Measurements from ENCODE around the gene DPYD. TPM values are rescaled to one million over a fixed set of nuclear protein-coding genes. Genes with fewer than 3 reads are reported as not detected.

Gene DPYD
- total RNA-seq, 1 donor from 2014 or later: 12.6 TPM

DNA sequence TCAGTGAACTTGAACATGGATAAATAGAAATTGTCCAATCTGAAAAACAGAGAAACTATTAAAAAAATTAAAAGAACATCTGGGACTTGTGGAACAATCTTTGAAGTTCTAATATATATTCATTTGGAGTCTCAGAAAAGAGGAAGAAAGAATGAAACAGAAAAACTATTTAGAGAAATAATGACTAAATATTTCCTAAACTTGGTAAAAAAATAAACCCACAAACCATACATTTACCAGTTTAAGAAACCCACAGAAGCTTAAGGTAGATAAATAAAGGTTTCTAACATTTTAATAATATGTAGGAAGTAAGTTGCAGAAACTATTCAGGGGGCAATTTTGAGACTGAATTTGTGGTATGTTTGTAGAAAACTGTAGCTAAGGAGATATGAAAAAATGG lies 761.5 kb downstream of the DPYD start:
- no peak for ATAC-seq (ENCODE audit: low read depth)
- no peak overlapping the region for H3K27ac Mint-ChIP-seq
- intact Hi-C loops (cut with micrococcal nuclease): no loop called here
- peaks cover under 1% of the 10 kb centered on the region for H3K9me3 Mint-ChIP-seq
- TF ChIP-seq, protein P1, sequence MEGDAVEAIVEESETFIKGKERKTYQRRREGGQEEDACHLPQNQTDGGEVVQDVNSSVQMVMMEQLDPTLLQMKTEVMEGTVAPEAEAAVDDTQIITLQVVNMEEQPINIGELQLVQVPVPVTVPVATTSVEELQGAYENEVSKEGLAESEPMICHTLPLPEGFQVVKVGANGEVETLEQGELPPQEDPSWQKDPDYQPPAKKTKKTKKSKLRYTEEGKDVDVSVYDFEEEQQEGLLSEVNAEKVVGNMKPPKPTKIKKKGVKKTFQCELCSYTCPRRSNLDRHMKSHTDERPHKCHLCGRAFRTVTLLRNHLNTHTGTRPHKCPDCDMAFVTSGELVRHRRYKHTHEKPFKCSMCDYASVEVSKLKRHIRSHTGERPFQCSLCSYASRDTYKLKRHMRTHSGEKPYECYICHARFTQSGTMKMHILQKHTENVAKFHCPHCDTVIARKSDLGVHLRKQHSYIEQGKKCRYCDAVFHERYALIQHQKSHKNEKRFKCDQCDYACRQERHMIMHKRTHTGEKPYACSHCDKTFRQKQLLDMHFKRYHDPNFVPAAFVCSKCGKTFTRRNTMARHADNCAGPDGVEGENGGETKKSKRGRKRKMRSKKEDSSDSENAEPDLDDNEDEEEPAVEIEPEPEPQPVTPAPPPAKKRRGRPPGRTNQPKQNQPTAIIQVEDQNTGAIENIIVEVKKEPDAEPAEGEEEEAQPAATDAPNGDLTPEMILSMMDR (IDR thresholded peaks at IDR 0.05): no peak
- H3K27me3 Mint-ChIP-seq: no peaks in the 10 kb centered on the region
- ChIA-PET POLR2A (no interaction called here), CTCF (no interaction called here)
- DNase-seq: no peak
- H3K4me3 Mint-ChIP-seq: peak overlapping the region; percentile 8
- peaks cover 30% of the 10 kb centered on the region for H3K4me1 Mint-ChIP-seq
- peaks cover 3% of the 10 kb centered on the region for H3K36me3 Mint-ChIP-seq (ENCODE audit: low read depth)

DNA sequence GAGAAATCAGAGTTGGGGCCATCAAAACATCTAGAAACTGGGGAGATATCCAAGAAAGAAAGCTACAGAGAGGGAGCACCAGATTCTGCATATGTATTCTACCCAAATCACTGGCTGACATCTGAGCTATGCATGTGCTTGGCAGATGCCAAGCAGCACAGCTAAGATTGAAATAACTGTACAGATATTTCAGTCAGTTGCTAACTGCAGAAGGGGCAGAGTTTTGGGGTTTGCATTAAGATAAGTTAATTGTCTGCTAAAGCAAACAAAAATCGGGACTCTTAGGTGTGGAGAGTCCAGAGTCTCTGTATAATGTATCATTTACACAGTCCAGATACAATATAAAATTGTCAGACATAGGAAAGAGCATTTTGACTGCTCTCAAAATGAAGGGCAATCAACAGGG lies 762.1 kb downstream of the DPYD start:
- DNase-seq (no peak), ATAC-seq (ENCODE audit: low read depth) (no peak)
- Mint-ChIP-seq H3K9me3 (no peaks in the 10 kb centered on the region), H3K4me1 (peaks cover 24% of the 10 kb centered on the region), H3K27ac (no peak overlapping the region), H3K27me3 (no peaks in the 10 kb centered on the region), H3K36me3 (ENCODE audit: low read depth) (peaks cover 3% of the 10 kb centered on the region), H3K4me3 (no peak overlapping the region)
- intact Hi-C loops (cut with micrococcal nuclease): no loop called here
- TF ChIP-seq, protein P1 (IDR thresholded peaks at IDR 0.05): no peak
- CTCF ChIA-PET: no interaction called here
- POLR2A ChIA-PET: no interaction called here

DNA sequence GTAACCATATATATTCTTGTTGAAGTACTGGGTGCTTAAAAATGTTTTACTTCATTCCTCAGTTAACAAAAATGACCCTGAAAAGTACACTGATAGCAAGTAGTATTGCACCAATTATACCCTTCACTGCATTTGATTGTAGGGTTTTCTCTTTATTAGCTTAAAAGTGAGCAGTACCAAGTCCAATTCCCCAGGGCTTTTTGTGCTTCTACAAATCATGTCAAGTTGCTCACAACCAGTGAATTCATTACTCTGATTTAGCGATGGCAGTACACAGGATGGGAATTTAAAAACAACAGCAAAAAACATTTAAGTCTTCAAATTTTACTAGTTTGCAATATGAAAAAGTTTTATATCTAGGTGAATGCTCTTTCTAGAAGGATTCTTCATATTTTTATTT lies 762.8 kb downstream of the DPYD start:
- peaks cover 3% of the 10 kb centered on the region for H3K36me3 Mint-ChIP-seq (ENCODE audit: low read depth)
- TF ChIP-seq, protein P1 (IDR thresholded peaks at IDR 0.05): no peak
- CTCF ChIA-PET: no interaction called here

DNA sequence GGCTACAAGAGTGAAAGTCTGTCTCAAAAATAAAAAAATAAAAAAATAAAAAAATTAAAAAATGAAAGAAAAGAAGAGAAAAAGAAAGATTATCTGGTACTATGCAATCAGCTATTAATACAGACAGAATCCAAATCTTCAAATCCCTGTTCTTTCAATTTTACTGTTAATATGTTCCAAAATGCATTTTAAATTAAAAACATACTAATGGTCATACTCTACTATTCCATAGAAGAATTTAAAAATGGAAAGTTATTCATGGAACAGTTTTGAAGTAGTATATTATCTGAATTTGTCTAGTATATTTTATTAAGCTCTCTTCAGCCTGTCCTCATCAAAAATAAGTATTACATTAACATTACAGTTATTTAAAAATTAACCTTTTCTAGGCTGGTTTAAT lies 769.2 kb downstream of the DPYD start:
- DNase-seq: no peak
- ChIA-PET CTCF (no interaction called here), POLR2A (no interaction called here)
- Mint-ChIP-seq H3K9me3 (no peaks in the 10 kb centered on the region), H3K4me1 (no peaks in the 10 kb centered on the region), H3K36me3 (ENCODE audit: low read depth) (no peaks in the 10 kb centered on the region), H3K27me3 (no peaks in the 10 kb centered on the region), H3K4me3 (no peak overlapping the region), H3K27ac (no peak overlapping the region)
- no peak for ATAC-seq (ENCODE audit: low read depth)
- TF ChIP-seq, protein P1 (IDR thresholded peaks at IDR 0.05): no peak
- intact Hi-C loops (cut with micrococcal nuclease): no loop called here

More for the DNA sequence above, 762.8 kb downstream of the DPYD start:
- intact Hi-C loops (cut with micrococcal nuclease): no loop called here
- DNase-seq: no peak
- peaks cover 19% of the 10 kb centered on the region for H3K4me1 Mint-ChIP-seq
- no peaks in the 10 kb centered on the region for H3K27me3 Mint-ChIP-seq
- H3K4me3 Mint-ChIP-seq: no peak overlapping the region
- no peak for ATAC-seq (ENCODE audit: low read depth)
- no peaks in the 10 kb centered on the region for H3K9me3 Mint-ChIP-seq
- H3K27ac Mint-ChIP-seq: no peak overlapping the region
- POLR2A ChIA-PET: no interaction called here

DNA sequence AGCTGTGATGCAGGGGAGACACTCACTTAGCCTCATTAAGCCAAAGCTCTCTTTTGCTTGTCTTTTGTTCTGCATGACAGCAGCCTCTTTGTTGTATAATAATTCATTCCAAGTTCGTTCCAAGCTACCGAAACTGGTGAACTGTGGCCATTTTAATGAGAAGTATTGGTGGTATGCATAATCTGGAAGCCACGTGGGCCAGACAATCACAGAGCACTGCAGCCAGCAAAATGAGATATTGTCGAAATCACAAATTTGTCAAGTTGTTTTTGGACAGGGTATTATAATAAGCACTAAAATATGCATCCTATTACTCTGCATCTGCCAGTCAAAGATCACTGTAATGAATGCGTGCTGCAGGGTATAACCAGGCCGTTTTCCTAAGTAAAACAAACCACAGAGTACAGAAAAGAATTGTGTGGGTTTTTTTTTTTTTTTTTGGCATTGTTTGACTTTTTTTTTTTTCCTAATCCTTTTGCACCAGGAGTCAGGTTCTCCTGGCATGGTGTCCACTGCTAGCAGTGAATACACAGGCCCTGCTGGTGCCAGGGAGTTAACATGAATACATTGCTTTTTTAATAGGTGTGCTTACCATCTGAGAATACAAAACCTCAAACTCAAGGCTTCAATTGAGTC lies 775.4 kb downstream of the DPYD start:
- H3K4me3 Mint-ChIP-seq: no peak overlapping the region
- ATAC-seq (ENCODE audit: low read depth) (no peak), DNase-seq (no peak)
- H3K9me3 Mint-ChIP-seq: no peaks in the 10 kb centered on the region
- ChIA-PET CTCF (no interaction called here), POLR2A (no interaction called here)
- H3K27ac Mint-ChIP-seq: no peak overlapping the region
- no peaks in the 10 kb centered on the region for H3K27me3 Mint-ChIP-seq
- intact Hi-C loops (cut with micrococcal nuclease): no loop called here
- no peaks in the 10 kb centered on the region for H3K36me3 Mint-ChIP-seq (ENCODE audit: low read depth)
- no peaks in the 10 kb centered on the region for H3K4me1 Mint-ChIP-seq
- TF ChIP-seq, protein P1 (IDR thresholded peaks at IDR 0.05): no peak

Data from activated B cell treated with CpG ODN at 0.5 μM for 24 hours (primary cell).